Prostate gland (tissue), 2 donors: ENCODE measurements around the gene GADL1.

Experiments used
- POLR2A ChIP-seq: fragments of 450-650 bp; IDR thresholded peaks from one replicate; pipeline ENCODE4 v1.6.1; 2016; ENCODE audit warnings: antibody characterized with exemption, mild to moderate bottlenecking
- POLR2AphosphoS5 ChIP-seq: sonication (generic); formaldehyde crosslinking; IDR thresholded peaks from one replicate; pipeline ENCODE4 v1.6.1; 2017; ENCODE audit warnings: antibody characterized with exemption
- TF ChIP-seq, protein P1 (sequence below), 4 experiments: fragments of 200-600 bp in 2 of 4; fragments of 450-650 bp in 2 of 4; sonication (generic) in 2 of 4; IDR thresholded peaks; 1 replicate in 3 of 4; 2 replicates in 1 of 4; pipeline ENCODE4 v1.5.1; 2016 to 2019; ENCODE audit warnings: antibody characterized with exemption in 4 of 4, mild to moderate bottlenecking in 2 of 4, moderate library complexity in 2 of 4

DNA sequence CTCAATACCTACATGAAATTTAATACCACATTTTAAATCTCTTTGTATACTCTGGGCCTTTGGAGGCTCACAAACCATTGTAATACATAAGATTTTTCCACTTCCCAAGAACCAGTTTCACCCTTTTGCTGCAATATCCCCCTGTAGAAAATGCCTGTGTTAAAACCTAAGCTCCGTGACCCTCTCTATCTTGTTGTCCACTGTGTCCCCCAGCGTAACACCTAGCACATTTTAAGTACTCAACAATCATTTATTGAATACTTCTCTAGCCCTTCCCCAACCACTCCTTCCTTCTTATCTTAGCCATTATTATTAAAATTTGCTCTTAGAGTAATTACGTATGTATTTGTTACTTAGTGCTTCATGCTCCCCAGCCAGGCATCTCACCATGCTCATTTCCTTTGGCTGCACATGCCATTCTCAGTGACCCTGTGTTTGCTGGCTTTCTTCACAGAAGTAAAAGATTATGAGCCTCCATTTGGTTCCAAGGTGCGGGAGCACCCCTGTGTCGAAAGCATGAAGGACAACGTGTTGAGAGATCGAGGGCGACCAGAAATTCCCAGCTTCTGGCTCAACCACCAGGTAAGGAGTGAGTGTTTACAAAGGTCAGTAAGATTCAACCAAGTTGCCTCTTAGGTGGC, 206.4 kb downstream of the GADL1 start:
- TF ChIP-seq, protein P1, sequence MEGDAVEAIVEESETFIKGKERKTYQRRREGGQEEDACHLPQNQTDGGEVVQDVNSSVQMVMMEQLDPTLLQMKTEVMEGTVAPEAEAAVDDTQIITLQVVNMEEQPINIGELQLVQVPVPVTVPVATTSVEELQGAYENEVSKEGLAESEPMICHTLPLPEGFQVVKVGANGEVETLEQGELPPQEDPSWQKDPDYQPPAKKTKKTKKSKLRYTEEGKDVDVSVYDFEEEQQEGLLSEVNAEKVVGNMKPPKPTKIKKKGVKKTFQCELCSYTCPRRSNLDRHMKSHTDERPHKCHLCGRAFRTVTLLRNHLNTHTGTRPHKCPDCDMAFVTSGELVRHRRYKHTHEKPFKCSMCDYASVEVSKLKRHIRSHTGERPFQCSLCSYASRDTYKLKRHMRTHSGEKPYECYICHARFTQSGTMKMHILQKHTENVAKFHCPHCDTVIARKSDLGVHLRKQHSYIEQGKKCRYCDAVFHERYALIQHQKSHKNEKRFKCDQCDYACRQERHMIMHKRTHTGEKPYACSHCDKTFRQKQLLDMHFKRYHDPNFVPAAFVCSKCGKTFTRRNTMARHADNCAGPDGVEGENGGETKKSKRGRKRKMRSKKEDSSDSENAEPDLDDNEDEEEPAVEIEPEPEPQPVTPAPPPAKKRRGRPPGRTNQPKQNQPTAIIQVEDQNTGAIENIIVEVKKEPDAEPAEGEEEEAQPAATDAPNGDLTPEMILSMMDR (IDR thresholded peaks at IDR 0.05), result no peak
- TF ChIP-seq POLR2AphosphoS5 (no peak), POLR2A (no peak)
